Measurements from ENCODE around the gene SPECC1.
"Not testable (repeated sequence)": the region's sequence is repeated elsewhere in the genome, so short reads cannot be mapped to it uniquely, and the experiment has no call there.

SPECC1 gene

GRCh38 chr17:20216154-20216815 is 207.1 kb downstream of the SPECC1 start:
- DNase-seq = no peak

DNA sequence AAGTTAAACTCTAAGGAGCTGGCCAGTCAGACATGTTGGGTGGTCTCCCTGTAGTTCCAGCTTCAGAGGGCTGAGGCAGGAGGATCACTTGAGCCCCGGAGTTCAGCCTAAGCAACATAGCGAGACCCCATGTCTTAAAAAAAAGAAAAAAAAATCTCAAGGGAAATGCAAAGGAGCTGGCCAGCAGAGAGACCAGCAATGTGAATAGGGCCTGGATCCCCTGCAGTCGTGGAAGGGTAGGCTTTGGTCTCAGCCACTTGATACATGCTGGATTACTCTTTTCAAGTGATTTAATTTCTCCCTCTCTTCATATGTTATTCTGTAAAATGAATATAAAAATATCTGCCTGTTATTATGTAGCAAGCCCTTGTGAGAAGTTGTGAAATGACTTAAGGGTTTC is 207.7 kb downstream of the SPECC1 start:
- DNase-seq = no peak

GRCh38 chr17:20217677-20218076 is 208.5 kb downstream of the SPECC1 start:
- DNase-seq = no peak

DNA sequence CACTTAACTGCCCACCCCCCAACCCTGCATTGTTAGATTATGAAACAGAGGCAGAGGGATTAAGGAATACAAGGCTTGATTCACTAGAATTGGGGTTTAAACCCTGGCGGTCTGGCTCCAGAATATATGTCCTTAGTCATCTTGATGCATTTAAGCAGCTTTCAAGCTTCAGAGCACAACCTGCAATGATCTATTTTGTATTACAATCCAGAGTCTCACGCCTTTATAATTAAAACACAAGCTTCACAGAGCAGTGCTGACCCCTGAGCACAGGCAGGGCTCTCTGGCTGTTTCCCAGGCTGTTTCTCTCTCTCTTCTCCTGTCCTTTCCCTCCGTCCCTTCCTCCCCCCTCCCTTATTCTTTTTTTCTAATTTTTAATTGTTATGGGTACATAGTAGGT is 209.1 kb downstream of the SPECC1 start:
- no peak for DNase-seq

DNA sequence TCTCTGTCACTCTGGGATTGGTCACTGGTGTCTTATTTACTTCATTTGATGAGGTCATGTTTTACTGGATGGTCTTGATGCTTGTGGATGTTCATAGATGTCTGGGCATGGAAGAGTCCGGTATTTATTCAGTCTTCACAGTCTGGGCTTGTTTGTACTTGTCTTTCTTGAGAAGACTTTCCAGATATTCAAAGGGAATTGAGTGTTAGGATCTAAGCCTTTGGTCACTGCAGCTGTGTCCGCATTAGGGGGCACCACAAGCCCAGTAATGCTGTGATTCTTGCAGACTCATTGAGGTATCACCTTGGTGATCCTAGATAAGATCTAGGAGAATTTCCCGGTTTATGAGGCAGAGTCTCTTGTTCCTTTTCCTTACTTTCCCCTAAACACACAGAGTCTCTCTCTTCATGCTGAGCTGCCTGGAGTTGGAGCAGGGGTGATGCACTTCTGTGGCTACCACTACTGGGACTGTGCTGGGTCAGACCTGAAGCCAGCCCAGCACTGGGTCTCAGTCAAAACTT is 214.7 kb downstream of the SPECC1 start:
- DNase-seq = no peak

GRCh38 chr17:20224379-20224778 is 215.2 kb downstream of the SPECC1 start:
- DNase-seq = no peak

DNA sequence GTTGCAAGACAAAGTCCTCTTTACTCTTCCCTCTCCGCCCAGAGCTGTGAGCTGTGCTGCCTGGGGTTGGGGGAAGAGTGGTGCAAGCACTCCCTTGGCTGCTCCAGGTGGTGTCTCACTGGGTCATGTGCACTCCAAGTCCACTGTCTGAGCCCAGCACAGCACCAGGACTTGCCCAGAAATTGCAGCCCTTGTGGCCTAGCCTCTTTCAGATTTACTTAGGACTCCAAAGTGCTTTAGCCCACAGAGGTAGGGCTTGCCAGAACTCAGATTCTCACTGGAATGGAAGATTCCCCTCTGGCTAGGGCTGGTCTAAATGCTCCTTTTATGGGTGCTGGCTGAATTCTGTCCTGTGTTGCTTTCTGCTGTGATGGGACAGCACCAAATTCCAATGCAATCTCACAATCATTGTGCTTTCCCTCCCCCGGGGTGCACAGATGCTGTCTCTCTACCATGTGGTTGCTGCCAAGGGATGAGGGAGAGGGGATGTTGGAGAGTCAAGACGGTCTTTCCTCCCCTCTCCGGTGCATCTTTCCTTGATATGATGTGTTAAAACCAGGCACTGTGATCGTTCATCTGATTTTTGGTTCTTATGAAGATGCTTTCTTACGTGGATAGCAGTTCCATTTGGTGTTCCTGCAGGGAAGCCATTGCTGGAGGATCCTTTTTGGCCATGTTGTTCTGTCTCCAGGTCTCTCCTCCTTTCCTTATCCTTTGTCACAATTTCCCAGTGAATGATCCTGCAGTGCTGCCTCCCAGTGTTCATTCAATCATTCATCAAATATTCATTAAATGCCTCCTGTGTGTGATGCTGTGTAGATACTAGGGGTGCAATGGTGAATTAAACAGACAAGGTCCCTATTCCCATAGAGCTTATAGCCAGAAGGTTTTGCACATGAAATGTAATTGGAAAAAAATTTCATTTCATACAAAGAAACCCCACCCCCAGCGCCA is 216.3 kb downstream of the SPECC1 start:
- no peak for DNase-seq

- peak; percentile 73 for DNase-seq
Observed at GRCh38 chr17:20226814-20227482, 217.8 kb downstream of the SPECC1 start.

GRCh38 chr17:20227720-20228370 is 218.7 kb downstream of the SPECC1 start:
- not testable (repeated sequence) for DNase-seq

- DNase-seq = no peak
Observed at GRCh38 chr17:20228410-20228809, 219.3 kb downstream of the SPECC1 start.

DNA sequence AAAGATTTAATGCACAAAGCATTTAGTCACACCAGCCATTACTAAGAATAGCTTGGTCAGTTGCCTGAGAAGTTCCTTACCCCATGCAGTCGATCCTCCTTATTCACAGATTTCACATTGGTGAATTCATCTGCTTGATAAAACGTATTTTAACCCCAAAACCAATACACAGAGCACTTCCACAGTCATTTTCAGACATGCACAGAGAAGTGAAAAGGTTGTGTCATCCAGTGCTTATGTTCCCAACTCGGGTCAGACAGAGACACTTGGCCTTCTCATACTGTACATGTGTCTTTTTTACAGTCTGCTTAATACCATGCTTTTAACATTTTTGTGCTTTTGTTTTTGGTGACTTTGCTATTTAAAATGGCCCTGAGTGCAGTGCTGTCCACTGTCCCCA is 219.7 kb downstream of the SPECC1 start:
- no peak for DNase-seq

GRCh38 chr17:20230924-20231323 is 221.8 kb downstream of the SPECC1 start:
- no peak for DNase-seq

GRCh38 chr17:20232611-20233010 is 223.5 kb downstream of the SPECC1 start:
- no peak for DNase-seq

DNA sequence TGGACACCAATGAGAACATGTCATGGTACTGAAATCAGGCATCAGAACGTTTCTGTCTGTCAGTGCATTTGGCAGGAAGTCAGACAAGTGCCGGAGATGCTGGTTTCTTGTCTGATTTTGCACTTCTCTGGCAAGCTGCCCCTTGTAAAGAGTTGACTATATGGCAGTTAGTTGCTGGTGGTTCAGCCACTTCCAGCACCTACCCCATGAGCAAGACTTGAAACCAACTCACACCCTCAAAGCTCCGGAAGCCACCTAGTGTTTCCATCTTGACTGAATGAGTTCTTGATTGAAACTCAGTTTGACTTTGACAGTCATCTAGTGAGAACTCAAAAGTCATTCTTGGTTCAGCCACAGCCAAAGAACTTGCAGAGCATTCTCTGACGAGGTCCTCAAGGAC is 225.1 kb downstream of the SPECC1 start:
- peak; percentile 54 for DNase-seq

DNA sequence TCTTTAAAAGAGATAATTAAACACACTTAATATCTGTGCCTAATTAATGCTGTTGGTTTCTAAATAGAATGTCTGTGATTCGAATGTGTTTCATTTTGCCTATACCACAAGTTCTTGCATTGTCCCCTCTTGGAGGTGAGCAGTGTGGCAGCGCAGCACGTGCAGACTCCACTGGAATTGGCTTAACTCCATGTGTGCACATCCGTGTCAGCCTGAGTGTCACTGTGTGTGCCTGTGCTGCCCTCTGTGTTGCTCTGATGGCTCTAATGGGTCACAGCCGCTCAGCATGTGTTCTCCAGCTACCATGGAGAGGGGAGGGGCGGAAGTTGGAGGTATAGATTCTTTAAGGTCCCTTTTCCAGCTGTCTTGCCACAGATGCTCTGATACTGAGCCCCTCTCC is 226.6 kb downstream of the SPECC1 start:
- DNase-seq = no peak

DNA sequence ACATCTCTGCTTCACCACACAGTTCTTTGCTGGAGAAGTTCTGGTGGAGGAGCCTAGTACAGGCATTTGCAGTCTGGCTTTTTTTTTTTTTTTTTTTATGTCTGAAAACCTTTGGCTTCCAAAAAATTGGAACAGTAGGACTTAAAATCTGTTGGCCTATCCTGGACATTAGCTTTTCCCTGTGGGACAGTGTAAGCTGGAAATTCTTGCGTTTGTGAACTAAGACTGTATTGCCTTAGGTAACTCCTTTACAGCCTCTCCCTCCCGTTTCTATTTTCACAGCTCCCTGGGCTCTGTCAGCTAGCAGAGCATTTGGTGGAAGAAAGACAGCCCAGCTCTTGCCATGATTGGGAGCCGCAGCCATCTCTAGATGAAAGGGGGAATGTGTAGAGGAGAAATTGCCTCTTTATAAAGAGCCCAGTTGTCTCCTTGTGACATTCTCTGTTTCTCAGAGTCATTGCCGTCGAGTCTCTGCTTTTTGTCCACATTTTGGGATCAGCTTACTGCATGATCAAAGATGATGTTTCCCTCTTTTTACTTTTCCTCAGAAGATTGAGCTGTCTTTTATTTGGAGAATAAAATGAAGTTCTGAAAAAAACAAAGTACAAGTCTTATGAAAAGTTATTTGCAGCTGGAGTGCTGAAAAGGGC is 227.5 kb downstream of the SPECC1 start:
- no peak for DNase-seq

DNA sequence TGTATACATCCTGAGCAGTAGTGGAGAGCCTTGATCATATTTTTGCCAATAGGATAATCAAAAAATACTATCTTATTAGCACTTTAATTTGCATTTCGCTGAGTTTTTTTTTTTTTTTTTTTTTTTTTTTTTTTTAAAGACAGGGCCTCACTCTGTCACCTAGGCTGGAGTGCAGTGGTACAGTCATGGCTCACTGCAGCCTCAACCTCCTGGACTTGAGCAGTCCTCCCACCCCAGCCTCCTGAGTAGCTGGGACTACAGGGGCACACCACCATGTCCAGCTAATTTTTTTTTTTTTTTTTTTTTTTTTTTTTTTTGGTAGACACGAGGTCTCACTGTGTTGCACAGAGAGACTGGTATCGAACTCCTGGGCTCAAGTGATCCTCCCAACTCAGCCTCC is 230.6 kb downstream of the SPECC1 start:
- not testable (repeated sequence) for DNase-seq

DNA sequence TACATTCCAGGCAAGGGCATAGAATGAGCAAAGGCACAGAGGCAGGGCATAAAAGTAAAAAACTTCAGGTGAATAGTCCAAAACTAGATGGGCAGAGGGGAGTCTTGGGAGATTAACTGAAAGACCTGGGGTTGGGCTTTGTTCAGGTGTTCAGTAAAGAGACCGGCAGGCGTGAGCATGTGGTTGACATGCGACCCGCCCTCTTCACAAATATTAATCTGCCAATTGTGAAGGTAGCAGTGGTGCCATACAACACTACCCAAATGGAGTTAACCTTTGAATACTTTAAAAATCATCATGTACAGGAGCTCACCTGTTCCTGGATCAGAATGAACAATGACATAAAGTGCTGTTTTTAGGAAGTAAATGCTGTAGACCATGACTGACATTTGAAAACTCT is 232.7 kb downstream of the SPECC1 start:
- no peak for DNase-seq

DNA sequence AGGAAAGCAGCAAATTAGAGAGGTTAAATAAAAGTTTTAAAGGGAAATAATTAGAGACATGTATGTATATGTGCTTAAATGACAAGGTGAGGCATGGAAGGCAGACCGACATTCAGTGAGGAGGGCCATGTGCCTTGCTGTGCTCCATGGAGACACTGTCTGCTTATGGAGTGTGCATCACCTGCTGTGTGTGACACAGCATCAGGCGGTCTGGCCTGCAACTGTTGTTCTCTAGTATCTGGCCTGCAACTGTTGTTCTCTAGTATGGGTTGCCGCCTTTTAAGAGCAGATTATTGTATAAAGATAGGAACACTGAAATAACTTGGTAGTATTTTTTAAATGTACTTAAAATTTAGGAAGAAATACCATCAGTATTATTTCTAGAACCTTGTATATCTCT is 233.1 kb downstream of the SPECC1 start:
- DNase-seq = no peak

- no peak for DNase-seq
Observed at GRCh38 chr17:20243524-20243923, 234.4 kb downstream of the SPECC1 start.

GRCh38 chr17:20244671-20245070 is 235.5 kb downstream of the SPECC1 start:
- DNase-seq = no peak

DNA sequence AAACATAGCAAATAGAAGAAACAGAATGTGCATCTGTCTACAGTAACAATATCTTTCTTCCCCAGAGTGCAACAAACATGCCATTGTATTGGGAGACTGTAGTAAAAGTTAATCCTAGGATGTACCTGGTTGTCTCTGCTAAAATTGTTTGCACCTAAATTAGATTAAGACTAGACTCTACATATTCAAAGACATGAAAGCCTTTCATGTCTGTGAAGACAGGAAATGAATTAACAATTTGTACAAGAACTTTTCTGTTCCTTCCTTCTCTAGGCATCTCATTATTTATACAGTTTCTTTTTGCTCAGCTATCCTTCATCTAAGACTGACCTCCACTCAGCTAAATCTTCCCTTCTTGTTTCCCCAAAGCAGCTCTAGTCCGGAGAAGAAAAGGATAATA is 237.5 kb downstream of the SPECC1 start:
- DNase-seq = no peak
